Prostate gland (tissue), 2 donors: ENCODE measurements around the gene PTPRD. TPM values are rescaled to one million over a fixed set of nuclear protein-coding genes. Genes with fewer than 3 reads are reported as not detected.
"Not testable (repeated sequence)": the region's sequence is repeated elsewhere in the genome, so short reads cannot be mapped to it uniquely, and the experiment has no call there.

Experiments
- DNase-seq: peaks from one replicate; pipeline ENCODE4 v3.0.0-alpha.2; 2019; ENCODE audit warnings: low spot score
- H3K27ac ChIP-seq, 2 donors: fragments of 200-600 bp; sonication (generic); 2 replicates each; pipeline ENCODE4 v1.5.1; 2017 to 2019
- H3K27me3 ChIP-seq: fragments of 200-600 bp; sonication (generic); replicated peaks from 2 replicates; pipeline ENCODE4 v1.5.1; 2019; ENCODE audit not compliant: insufficient read depth
- H3K36me3 ChIP-seq, 2 donors: fragments of 200-600 bp; sonication (generic); 1 replicate in 1 of 2; 2 replicates in 1 of 2; pipeline versions ENCODE4 v1.5.1 to v1.8.1; 2017 to 2019
- H3K4me1 ChIP-seq: fragments of 200-600 bp; sonication (generic); replicated peaks from 2 replicates; pipeline ENCODE4 v1.5.1; 2019
- H3K4me3 ChIP-seq, 2 donors: fragments of 200-600 bp; sonication (generic); 2 replicates each; pipeline ENCODE4 v1.5.1; 2017 to 2019
- H3K9me3 ChIP-seq: fragments of 200-600 bp; sonication (generic); 2 replicates; pipeline ENCODE4 v1.5.1; 2017
- POLR2A ChIP-seq: fragments of 450-650 bp; IDR thresholded peaks from one replicate; pipeline ENCODE4 v1.6.1; 2016; ENCODE audit warnings: antibody characterized with exemption, mild to moderate bottlenecking
- POLR2AphosphoS5 ChIP-seq: sonication (generic); formaldehyde crosslinking; IDR thresholded peaks from one replicate; pipeline ENCODE4 v1.6.1; 2017; ENCODE audit warnings: antibody characterized with exemption
- whole genome bisulfite sequencing: methylation state at CpG from one replicate; pipeline ENCODE4 v1.1.5; 2018; 5-methylcytosine and 5-hydroxymethylcytosine counted together
- intact Hi-C: fragments of 100-400 bp; cut with DNase I; formaldehyde crosslinking; loops from one replicate; pipeline ENCODE4 v1.14.2; 2022
- total RNA-seq, 2 donors: library from RNA; depleted of rRNA; stranded (reverse); fragments of >200 nt; gene quantifications; one replicate each; pipeline ENCODE4 v1.1.0, GENCODE V29; 2016
- TF ChIP-seq, protein P1 (sequence below), 4 experiments: fragments of 200-600 bp in 2 of 4; fragments of 450-650 bp in 2 of 4; sonication (generic) in 2 of 4; IDR thresholded peaks; 1 replicate in 3 of 4; 2 replicates in 1 of 4; pipeline ENCODE4 v1.5.1; 2016 to 2019; ENCODE audit warnings: antibody characterized with exemption in 4 of 4, mild to moderate bottlenecking in 2 of 4, moderate library complexity in 2 of 4

PTPRD gene
- total RNA-seq, 2 donors from 2014 or later = 5.8 to 23.1 TPM

DNA sequence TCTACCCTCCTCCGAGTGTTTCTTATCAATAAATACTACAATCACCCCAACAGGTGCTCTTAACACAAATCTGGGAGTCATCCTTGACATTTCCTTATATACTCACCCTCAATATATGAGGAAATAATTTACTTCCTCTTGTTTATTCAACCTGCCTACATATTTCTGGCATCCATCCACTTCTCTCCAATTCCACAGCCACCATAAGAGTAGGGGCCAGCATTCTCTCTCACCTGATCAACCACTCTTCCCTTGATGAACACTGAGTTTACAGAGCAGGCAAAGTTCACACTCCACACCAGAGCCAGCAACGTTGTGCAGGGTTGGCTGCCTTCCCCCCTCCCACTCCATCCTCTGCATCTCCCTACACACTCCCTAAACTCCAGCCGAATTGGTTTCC lies 1908.9 kb downstream of the PTPRD start:
- Histone ChIP-seq H3K36me3 (no peaks in the 10 kb centered on the region), H3K27ac (no peak overlapping the region), H3K4me1 (no peaks in the 10 kb centered on the region), H3K27me3 (no peaks in the 10 kb centered on the region), H3K4me3 (no peak overlapping the region), H3K9me3 (no peaks in the 10 kb centered on the region)
- 61% methylated on average over 3 of the region's 3 CpGs for WGBS
- intact Hi-C loops = no loop called here
- DNase-seq = no peak
- no peak for TF ChIP-seq POLR2AphosphoS5
- no peak for TF ChIP-seq POLR2A

- no peak for DNase-seq
- intact Hi-C loops = no loop called here
- no peaks in the 10 kb centered on the region for H3K36me3 ChIP-seq
- no peak overlapping the region for H3K4me3 ChIP-seq
- no peak overlapping the region for H3K27ac ChIP-seq
- H3K4me1 ChIP-seq = no peaks in the 10 kb centered on the region
- no peaks in the 10 kb centered on the region for H3K9me3 ChIP-seq
- TF ChIP-seq POLR2A (no peak), POLR2AphosphoS5 (no peak)
- TF ChIP-seq, protein P1, sequence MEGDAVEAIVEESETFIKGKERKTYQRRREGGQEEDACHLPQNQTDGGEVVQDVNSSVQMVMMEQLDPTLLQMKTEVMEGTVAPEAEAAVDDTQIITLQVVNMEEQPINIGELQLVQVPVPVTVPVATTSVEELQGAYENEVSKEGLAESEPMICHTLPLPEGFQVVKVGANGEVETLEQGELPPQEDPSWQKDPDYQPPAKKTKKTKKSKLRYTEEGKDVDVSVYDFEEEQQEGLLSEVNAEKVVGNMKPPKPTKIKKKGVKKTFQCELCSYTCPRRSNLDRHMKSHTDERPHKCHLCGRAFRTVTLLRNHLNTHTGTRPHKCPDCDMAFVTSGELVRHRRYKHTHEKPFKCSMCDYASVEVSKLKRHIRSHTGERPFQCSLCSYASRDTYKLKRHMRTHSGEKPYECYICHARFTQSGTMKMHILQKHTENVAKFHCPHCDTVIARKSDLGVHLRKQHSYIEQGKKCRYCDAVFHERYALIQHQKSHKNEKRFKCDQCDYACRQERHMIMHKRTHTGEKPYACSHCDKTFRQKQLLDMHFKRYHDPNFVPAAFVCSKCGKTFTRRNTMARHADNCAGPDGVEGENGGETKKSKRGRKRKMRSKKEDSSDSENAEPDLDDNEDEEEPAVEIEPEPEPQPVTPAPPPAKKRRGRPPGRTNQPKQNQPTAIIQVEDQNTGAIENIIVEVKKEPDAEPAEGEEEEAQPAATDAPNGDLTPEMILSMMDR (IDR thresholded peaks at IDR 0.05) = no peak
- no peaks in the 10 kb centered on the region for H3K27me3 ChIP-seq
- WGBS = 20% methylated on average over 4 of the region's 4 CpGs
Measured at GRCh38 chr9:8701904-8702303, 1910.9 kb downstream of the PTPRD start.

- intact Hi-C loops, H3K9me3 ChIP-seq, DNase-seq, H3K4me1 ChIP-seq, H3K4me3 ChIP-seq, H3K27ac ChIP-seq, H3K36me3 ChIP-seq, H3K27me3 ChIP-seq: not testable (repeated sequence)
- WGBS = 99% methylated on average over 6 of the region's 6 CpGs
Measured at GRCh38 chr9:8697565-8697964, 1915.2 kb downstream of the PTPRD start.

DNA sequence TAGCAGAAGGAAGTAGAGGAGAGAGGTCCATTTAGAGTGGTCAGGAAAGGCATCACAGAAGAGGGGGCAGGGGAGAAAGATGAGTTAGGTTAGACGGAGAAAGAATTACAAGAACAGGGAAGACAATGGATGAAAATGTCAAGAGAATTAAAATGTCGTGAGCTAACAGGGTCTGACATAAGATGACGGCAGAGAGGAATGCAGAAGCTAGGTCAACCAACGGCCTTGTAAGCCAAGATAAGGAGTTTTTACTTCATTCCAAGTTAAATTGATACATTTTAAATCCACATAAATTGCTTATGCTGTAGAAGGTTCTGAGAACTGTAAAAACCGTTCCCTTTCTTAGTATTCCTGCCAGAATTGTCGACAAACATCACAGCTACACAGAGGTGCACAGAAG lies 1916.3 kb downstream of the PTPRD start:
- no peaks in the 10 kb centered on the region for H3K4me1 ChIP-seq
- no peak overlapping the region for H3K4me3 ChIP-seq
- WGBS = 85% methylated on average over 6 of the region's 6 CpGs
- no peaks in the 10 kb centered on the region for H3K27me3 ChIP-seq
- DNase-seq = no peak
- no peaks in the 10 kb centered on the region for H3K9me3 ChIP-seq
- H3K36me3 ChIP-seq = no peaks in the 10 kb centered on the region
- intact Hi-C loops = no loop called here
- H3K27ac ChIP-seq = no peak overlapping the region
- no peak for TF ChIP-seq POLR2A
- TF ChIP-seq, protein P1 (IDR thresholded peaks at IDR 0.05) = no peak
- no peak for TF ChIP-seq POLR2AphosphoS5

- H3K27ac ChIP-seq = no peak overlapping the region
- WGBS = 70% methylated on average over 4 of the region's 4 CpGs
Measured at GRCh38 chr9:8694983-8695588, 1917.7 kb downstream of the PTPRD start.

GRCh38 chr9:8693464-8693863 lies 1919.3 kb downstream of the PTPRD start:
- intact Hi-C loops = no loop called here
- TF ChIP-seq, protein P1 (IDR thresholded peaks at IDR 0.05) = no peak
- TF ChIP-seq POLR2A (no peak), POLR2AphosphoS5 (no peak)
- Histone ChIP-seq H3K27me3 (no peaks in the 10 kb centered on the region), H3K27ac (no peak overlapping the region), H3K4me3 (no peak overlapping the region), H3K36me3 (no peaks in the 10 kb centered on the region), H3K9me3 (no peaks in the 10 kb centered on the region), H3K4me1 (no peaks in the 10 kb centered on the region)
- 93% methylated on average over 6 of the region's 6 CpGs for WGBS
- no peak for DNase-seq

More at GRCh38 chr9:8694983-8695588, 1917.7 kb downstream of the PTPRD start:
- no peak for DNase-seq
- Histone ChIP-seq H3K36me3 (no peaks in the 10 kb centered on the region), H3K4me1 (no peaks in the 10 kb centered on the region), H3K9me3 (no peaks in the 10 kb centered on the region), H3K4me3 (no peak overlapping the region), H3K27me3 (no peaks in the 10 kb centered on the region)
- TF ChIP-seq POLR2A = no peak
- TF ChIP-seq POLR2AphosphoS5 = no peak
- TF ChIP-seq, protein P1 (IDR thresholded peaks at IDR 0.05) = no peak
- intact Hi-C loops = no loop called here
